ENCODE measurements around the gene RAVER1. TPM values are rescaled to one million over a fixed set of nuclear protein-coding genes. Genes with fewer than 3 reads are reported as not detected.
A peak's percentile ranks its signal among the peaks of the same experiment; 100 is the strongest.

The RAVER1 gene
- total and polyA plus RNA-seq, 2 donors: 8.5 to 27.0 TPM

GRCh38 chr19:10334588-10335351, 1.4 kb upstream of the RAVER1 start:
- WGBS: 12% methylated on average over 59 of the region's 59 CpGs
- H3K27ac ChIP-seq (ENCODE audit: low read depth): no peak overlapping the region

GRCh38 chr19:10333758-10334587, 644 bp upstream of the RAVER1 start:
- WGBS: 7% methylated on average over 44 of the region's 44 CpGs
- Histone ChIP-seq H3K4me3 (ENCODE audit: low read depth, low read length) (peak overlapping the region; percentile 49), H3K36me3 (ENCODE audit: insufficient read depth) (no peaks in the 10 kb centered on the region), H3K27ac (ENCODE audit: low read depth) (no peak overlapping the region), H3K4me1 (ENCODE audit: insufficient read depth) (no peaks in the 10 kb centered on the region)
- no peak for DNase-seq (ENCODE audit: extremely low spot score)

More at GRCh38 chr19:10334588-10335351, 1.4 kb upstream of the RAVER1 start:
- DNase-seq (ENCODE audit: extremely low spot score): peak; percentile 73
- no peaks in the 10 kb centered on the region for H3K4me1 ChIP-seq (ENCODE audit: insufficient read depth)
- peak overlapping the region; percentile 49 for H3K4me3 ChIP-seq (ENCODE audit: low read depth, low read length)
- H3K36me3 ChIP-seq (ENCODE audit: insufficient read depth): no peaks in the 10 kb centered on the region

GRCh38 chr19:10332158-10332964, 968 bp downstream of the RAVER1 start:
- WGBS: 31% methylated on average over 18 of the region's 18 CpGs
- H3K4me3 ChIP-seq (ENCODE audit: low read depth, low read length): peak overlapping the region; percentile 67
- H3K4me1 ChIP-seq (ENCODE audit: insufficient read depth): no peaks in the 10 kb centered on the region
- no peak overlapping the region for H3K27ac ChIP-seq (ENCODE audit: low read depth)
- H3K36me3 ChIP-seq (ENCODE audit: insufficient read depth): no peaks in the 10 kb centered on the region
- no peak for DNase-seq (ENCODE audit: extremely low spot score)

- no peak for DNase-seq (ENCODE audit: extremely low spot score)
Observed at GRCh38 chr19:10329555-10329954, 3.8 kb downstream of the RAVER1 start.

GRCh38 chr19:10328558-10329429, 4.5 kb downstream of the RAVER1 start:
- WGBS: 95% methylated on average over 41 of the region's 41 CpGs
- no peak for DNase-seq (ENCODE audit: extremely low spot score)
- Histone ChIP-seq H3K36me3 (ENCODE audit: insufficient read depth) (no peaks in the 10 kb centered on the region), H3K4me3 (ENCODE audit: low read depth, low read length) (no peak overlapping the region), H3K4me1 (ENCODE audit: insufficient read depth) (no peaks in the 10 kb centered on the region), H3K27ac (ENCODE audit: low read depth) (no peak overlapping the region)

More at GRCh38 chr19:10329555-10329954, 3.8 kb downstream of the RAVER1 start:
- Histone ChIP-seq H3K4me3 (ENCODE audit: low read depth, low read length) (no peak overlapping the region), H3K36me3 (ENCODE audit: insufficient read depth) (no peaks in the 10 kb centered on the region), H3K27ac (ENCODE audit: low read depth) (no peak overlapping the region), H3K4me1 (ENCODE audit: insufficient read depth) (no peaks in the 10 kb centered on the region)
- 94% methylated on average over 13 of the region's 13 CpGs for whole genome bisulfite sequencing

GRCh38 chr19:10327793-10328192, 5.5 kb downstream of the RAVER1 start:
- Histone ChIP-seq H3K27ac (ENCODE audit: low read depth) (no peak overlapping the region), H3K4me3 (ENCODE audit: low read depth, low read length) (no peak overlapping the region), H3K4me1 (ENCODE audit: insufficient read depth) (no peaks in the 10 kb centered on the region), H3K36me3 (ENCODE audit: insufficient read depth) (no peaks in the 10 kb centered on the region)
- DNase-seq (ENCODE audit: extremely low spot score): no peak
- WGBS: 87% methylated on average over 7 of the region's 7 CpGs

- H3K4me3 ChIP-seq (ENCODE audit: low read depth, low read length): no peak overlapping the region
- no peak overlapping the region for H3K27ac ChIP-seq (ENCODE audit: low read depth)
- no peak for DNase-seq (ENCODE audit: extremely low spot score)
- H3K4me1 ChIP-seq (ENCODE audit: insufficient read depth): no peaks in the 10 kb centered on the region
- 93% methylated on average over 8 of the region's 8 CpGs for WGBS
- peaks cover 3% of the 10 kb centered on the region for H3K36me3 ChIP-seq (ENCODE audit: insufficient read depth)
Observed at GRCh38 chr19:10325732-10326131, 7.6 kb downstream of the RAVER1 start.

GRCh38 chr19:10321874-10322835, 11.2 kb downstream of the RAVER1 start:
- Histone ChIP-seq H3K4me3 (ENCODE audit: low read depth, low read length) (no peak overlapping the region), H3K4me1 (ENCODE audit: insufficient read depth) (no peaks in the 10 kb centered on the region), H3K27ac (ENCODE audit: low read depth) (no peak overlapping the region), H3K36me3 (ENCODE audit: insufficient read depth) (peaks cover 5% of the 10 kb centered on the region)
- DNase-seq (ENCODE audit: extremely low spot score): no peak
- WGBS: 90% methylated on average over 19 of the region's 19 CpGs

- H3K27ac ChIP-seq (ENCODE audit: low read depth): no peak overlapping the region
- no peak overlapping the region for H3K4me3 ChIP-seq (ENCODE audit: low read depth, low read length)
- no peak for DNase-seq (ENCODE audit: extremely low spot score)
- 89% methylated on average over 11 of the region's 11 CpGs for WGBS
- H3K4me1 ChIP-seq (ENCODE audit: insufficient read depth): no peaks in the 10 kb centered on the region
- H3K36me3 ChIP-seq (ENCODE audit: insufficient read depth): peaks cover 5% of the 10 kb centered on the region
Observed at GRCh38 chr19:10321417-10321797, 11.9 kb downstream of the RAVER1 start.

- no peaks in the 10 kb centered on the region for H3K4me1 ChIP-seq (ENCODE audit: insufficient read depth)
- WGBS: 93% methylated on average over 32 of the region's 32 CpGs
- peaks cover 5% of the 10 kb centered on the region for H3K36me3 ChIP-seq (ENCODE audit: insufficient read depth)
- H3K27ac ChIP-seq (ENCODE audit: low read depth): no peak overlapping the region
- no peak for DNase-seq (ENCODE audit: extremely low spot score)
- no peak overlapping the region for H3K4me3 ChIP-seq (ENCODE audit: low read depth, low read length)
Observed at GRCh38 chr19:10320602-10321416, 12.5 kb downstream of the RAVER1 start.
